Retina (tissue), 1 donor: ENCODE results near the gene IFT43.
A peak's percentile ranks its signal among the peaks of the same experiment; 100 is the strongest.
"Not testable (repeated sequence)": the region's sequence is repeated elsewhere in the genome, so short reads cannot be mapped to it uniquely, and the experiment has no call there.

Source experiments
- DNase-seq: peaks from one replicate; pipeline ENCODE4 v3.0.0-alpha.2; 2016

The IFT43 gene

DNA sequence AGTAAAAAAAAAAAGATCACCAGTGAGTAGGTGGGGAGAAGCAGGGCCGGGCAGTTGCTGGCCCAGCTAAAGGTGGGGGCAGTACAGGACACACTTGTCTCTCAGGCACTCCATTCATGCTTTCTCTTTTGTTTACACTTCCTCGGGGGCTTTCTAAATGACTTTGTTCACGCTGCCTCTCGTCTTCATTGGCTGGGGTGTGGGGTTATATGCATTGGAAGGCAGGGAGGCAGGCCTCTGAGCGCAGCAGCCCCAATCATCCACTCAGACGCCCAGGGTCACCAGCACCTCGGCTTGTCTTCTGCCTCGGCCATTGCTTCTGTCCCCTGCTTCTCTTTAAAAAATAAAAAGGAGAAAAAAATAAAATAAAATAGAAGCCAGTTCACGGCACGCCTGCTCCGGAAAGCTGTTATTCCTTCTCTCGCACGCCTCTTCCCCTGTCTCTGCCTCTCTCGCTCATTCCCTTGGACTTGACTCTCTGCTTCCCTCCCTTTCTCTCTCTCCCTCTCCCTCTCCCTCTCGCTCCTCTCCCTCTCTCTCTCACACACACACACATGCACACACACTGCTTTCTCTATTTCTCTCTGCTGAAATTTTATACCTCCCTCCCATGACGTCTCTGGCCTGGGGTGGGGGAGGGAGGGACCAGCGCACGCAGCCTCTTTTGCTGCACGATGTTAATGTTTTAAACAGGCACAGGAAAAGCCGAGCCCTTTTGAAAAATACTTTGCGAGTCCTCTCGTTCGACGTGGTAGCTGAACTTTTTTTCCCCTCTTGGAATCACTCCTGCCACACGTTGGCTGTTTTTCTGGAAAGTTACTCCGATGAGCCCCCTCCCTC is 3.9 kb upstream of the IFT43 start, which contains the start of gene TGFB3:
Gene TGFB3 (minus strand): TSS at position 570 of the 840 bp plus-strand sequence. CDS start 1,102 bp downstream, outside the sequence.
- DNase-seq: peak; percentile 81

DNA sequence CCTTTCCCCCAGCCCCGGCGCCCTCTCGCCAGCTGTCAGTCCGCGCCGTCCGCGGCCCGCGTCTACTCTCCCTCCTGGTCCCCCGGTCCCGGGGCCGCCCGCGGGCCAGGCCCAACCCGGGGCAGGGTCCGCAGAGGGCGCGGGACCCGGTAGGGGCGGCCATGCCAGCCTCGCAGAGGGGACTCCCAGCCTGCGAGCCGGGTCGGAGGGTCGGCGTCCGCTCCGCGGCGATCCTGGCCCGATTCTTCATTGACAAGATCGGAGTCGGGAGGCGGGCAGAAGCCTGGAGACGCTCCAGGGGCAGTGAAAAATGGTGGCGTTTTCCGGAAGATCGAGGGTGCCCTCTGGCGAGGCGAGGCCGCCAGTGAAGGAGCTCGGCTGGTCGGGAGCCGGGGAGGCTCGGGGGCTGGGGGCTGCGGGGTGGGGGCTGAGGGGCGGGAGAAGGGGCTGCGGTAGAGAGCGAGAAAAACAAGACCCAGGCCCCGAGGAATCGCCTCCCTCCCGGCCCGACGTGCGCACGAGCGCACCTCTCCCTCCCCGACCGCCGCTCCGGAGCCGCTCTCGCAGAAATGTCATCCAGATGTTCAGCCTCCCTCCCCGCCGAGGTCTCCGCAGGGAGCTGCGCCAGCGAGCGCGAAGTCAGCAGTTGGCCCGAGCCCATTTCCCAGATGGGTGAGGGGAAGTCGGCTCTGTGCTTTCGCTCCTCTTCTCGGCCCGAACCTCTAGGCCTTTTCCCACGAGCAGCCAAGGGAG is 3.1 kb upstream of the IFT43 start:
- DNase-seq: peak; percentile 95

DNA sequence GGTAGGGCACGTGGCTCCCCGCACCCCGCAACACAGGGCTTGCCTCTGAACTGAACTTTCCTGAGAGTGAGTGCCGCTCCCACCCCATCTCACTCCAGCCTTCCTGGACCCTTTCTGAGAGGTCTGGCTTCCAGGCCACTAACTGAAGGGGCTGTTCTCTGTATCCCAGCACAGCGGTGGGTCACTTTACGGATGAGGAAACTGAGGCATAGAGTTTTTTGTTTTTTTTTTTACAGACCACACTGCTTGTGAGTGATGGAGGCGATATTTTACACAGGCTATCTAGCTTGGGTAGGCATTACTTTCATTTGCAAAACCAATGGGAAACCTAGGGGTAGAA is 2.6 kb upstream of the IFT43 start:
- DNase-seq: no peak

DNA sequence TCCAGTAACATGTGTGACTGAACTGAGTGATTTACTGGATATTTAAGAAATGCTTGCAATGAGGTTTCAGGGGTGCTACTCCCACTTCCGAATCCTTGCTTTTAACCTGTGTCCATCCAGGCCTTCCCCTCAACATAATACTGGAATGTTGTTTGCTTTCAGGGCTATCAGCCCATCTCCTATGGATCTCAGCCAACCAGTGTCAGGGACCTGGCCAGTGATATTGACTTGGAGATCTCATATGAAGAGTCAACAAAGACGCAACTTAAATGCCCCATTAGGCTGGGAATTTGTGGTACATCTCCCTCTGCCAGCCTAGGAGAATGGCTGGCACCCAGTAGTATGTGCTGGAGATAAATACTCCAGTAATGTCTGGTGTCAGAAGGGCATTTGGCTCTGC is 889 bp upstream of the IFT43 start:
- DNase-seq: no peak

DNA sequence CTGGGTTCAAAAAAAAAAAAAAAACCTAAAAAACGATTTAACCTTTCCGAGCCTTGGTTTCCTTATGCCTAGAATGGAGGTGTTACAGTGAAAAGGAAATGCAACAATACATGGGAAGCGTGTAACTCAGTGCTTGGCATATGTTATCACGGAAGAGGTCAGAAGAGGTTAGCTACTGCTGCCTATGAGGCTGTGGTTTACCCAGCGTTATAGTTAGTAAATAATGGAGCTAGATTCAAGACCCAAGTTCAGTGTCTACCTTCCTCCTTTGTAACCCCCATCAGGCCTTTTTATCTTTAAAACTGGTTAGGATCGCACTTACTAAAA is 839 bp downstream of the IFT43 start:
- DNase-seq: no peak

DNA sequence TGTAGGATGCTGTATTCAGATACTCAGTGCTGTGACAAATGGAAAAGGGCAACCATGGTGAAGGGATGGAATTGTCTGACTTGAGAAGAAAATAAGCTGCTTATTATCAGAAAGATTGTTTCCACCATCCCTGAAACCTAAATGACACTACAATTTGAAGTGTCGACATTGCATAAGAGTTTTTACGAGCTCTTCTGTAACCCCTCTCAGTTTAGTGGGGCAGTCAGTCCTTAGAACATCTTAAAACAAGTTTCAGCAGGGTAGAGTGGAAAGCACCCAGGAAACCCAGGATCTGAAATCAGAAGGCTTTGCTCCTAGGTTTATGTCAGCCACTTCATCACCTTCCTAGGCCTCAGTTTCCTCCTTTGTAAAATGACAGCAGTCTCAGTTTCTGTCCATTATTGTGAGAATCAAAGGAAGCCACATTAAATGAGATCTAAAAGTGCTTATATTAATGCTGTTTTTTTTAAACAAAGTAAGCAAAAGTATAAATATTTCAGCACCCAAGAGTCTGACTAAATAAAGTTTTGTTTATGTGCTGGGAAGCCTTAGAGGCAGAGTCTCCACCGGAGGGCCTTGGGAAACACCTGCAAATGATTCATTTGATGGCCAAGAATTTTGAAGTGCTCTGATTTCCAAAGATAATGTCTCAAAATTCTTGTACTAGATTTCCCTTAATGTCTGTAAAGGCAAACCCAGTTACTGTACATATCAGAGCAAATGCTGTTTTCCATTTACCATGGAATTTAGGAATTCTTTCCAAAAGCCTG is 1.8 kb downstream of the IFT43 start:
- DNase-seq: no peak

DNA sequence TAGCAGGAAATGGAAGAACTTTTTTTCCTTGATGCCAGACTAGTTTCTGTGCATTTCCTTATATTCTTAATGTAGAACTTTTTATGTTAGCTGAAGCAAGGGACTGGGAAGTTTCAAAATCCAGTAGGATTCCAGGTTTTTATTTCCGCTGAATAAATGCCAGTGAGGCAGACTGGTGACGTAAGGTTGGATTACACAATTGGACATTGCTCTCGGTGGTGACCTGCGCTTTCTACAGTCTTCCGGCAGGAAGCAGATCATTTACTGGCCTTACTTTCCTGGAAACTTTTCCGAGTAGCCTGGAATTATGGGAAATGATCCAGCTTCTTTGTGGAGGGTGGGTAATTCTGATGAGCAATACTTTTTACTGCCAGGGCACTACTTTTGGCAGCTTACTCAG is 3.6 kb downstream of the IFT43 start:
- no peak for DNase-seq

DNA sequence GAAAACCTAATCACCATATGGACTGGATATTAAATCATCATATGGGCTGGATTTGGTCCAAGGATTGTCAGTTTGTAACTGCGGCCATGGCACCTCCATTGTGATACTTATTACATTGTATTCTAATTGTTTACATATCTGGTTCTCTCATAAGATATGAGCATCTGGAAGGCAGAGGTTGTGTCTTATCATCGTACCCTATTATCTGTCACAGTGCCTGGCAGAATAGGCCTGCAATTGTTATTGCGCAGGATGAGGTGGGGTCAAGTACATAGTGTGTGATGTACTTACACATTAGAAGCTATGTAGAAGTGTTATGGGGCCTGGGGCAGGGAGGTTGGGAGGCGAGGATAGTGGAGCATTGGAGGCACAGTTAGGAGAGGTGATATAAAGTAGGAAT is 4.7 kb downstream of the IFT43 start:
- DNase-seq: no peak

DNA sequence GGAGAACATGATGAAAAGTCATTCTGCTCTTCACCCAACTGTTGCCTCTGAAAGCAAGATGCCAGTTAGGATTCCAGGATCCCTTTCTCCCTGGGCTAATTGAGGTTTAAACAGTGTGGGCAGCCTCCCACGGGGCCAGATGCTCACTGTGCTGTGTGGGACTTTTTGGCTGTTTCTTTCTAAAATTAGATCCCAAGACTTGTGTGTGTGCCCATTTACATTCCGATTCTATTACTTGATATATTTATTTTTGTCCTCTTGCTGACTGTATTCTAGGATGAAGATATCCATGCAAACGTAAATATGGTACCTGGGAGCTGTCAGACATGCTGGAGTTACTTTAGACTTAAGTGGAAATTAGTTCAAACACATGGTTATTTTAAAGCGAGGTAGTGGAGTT is 6.2 kb downstream of the IFT43 start:
- no peak for DNase-seq

DNA sequence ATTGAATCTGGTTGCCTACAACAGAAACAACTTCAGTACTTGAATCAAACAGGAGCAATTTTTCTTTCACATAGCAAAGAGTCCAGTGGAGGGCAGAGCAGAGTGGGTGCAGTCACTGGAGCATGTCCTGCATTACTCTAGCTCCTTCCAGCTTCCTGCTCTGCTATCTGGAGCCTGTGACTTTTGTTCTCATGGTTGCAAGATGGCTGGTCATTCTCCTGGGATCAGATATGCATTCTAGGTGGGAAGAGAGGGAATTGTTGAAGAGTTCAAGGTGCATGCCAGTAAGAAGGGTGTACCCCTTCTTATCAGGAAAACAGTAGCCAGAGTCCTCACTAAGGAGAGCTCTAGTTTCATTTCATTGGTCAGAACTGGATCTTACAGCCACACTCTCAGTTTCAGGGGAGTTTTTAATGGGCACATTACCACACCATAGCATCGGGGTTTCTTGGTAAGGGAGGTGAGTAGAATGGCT is 8.0 kb downstream of the IFT43 start:
- DNase-seq: no peak

DNA sequence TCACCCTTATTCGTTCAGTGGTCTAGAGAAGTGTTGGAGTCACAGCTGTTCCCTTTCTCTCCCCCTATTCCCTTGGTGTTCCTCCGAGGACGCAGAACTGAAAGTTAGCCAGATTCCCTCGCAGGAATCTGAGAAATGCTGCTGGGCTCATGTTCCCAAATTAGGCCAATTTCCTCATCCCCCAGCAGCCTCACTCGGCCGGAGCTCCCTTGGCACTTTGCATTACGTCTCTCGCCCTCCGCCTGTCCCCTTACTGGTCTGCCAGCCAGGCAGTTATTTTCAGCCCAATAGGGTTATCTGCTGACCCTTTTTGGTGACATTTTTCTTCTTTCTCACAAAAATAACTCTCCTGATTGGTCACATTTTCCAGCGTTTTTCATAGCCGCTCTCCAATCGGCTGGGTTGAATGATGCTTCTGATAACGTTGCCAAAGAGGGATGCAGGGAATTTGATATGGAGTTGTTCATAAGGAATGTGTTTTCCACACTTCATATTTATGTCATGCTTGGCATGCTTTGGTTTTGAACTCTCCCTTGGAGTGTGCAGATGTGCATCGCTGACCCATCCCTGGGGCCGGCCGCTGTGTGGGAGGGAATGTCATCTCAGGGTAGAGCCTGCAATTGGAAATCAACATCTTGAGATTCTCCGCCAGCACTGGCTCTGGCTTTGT is 9.9 kb downstream of the IFT43 start:
- DNase-seq: no peak

DNA sequence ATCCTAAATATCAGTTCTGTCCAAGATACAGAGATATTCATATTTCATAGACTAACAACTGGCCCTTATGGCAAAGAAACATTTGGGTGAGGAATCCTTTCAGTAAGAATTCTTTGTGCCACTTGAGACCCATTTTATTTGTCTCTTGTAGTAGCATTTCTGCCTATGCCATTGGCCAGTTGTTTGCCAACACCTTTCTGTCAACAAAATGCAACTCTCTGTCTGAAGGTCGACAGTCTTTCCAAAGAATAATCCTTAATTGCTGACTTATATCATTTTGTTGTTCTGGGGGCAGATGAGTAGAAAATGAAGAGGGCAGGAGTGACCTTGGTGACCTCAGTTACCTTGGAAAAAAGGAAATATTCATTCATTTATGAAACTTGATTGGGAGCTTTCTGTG is 10.9 kb downstream of the IFT43 start:
- DNase-seq: no peak

DNA sequence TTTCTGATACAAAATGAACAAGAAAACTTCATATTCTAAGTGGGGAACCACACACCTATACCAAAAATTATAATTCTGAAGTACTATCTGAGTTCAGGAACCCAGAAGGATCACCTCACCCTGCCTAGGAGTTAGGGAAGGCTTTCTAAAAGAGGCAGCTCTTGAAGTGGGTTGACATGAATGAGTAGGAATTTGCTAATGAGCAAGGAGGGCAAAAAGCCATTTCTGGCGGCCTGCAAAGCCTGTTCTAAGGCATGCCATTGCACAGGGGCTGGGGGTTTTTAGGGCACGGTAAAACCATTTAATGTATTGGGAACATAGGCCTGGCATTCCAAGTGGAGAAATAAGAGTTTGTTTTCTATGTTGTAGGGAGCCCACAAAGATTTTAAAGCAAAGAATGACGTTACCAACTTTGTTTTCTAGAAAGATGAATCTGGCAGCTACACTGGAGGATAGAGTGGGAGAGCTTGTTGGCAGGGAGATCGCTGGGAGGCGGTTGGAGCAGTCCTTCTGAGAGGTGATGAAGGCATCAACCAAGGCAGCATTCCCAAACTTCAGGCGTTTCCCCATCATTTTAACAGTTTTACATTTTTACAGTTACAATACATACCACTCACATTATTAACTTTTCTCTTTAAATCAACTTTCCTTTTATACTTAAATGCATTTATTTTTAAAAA is 14.1 kb downstream of the IFT43 start:
- no peak for DNase-seq

DNA sequence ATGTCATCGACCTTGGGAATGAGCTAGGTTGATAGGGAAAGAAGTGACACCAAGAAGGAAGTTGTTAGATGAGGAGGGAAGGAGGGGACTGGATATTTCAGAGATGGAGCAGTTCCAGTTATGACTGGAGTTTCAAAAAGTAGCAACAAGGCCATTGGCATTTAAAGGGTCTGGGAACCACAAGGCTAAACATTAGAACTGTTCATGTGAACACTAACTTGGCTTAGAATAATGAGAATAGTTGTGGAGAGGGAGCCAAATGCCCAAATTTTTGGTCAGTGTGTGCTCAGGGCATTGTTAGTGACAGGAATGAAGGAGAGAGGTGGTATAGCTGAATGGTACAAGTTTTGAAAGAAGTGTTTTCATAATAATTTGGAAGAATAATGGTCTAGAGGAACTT is 16.8 kb downstream of the IFT43 start:
- no peak for DNase-seq

DNA sequence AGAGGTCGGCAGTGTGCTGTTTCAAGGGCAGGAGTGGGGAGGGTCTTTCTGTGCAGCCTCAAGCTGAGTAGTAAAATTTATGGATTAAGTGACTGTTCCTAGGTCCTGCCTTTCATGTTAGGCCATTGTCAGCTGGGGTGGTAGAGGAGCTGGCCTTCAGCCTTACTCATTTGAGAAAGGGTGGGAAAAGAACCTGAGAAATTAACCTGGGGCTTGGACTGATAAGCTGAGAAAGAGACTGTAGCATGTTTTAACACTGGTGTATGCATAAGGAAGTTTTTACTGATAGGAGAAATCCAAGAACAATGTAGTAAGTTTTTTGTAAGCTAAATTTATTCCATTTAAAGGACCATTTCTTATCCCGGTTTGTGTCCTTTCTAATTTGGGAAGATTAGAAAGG is 20.7 kb downstream of the IFT43 start:
- no peak for DNase-seq

DNA sequence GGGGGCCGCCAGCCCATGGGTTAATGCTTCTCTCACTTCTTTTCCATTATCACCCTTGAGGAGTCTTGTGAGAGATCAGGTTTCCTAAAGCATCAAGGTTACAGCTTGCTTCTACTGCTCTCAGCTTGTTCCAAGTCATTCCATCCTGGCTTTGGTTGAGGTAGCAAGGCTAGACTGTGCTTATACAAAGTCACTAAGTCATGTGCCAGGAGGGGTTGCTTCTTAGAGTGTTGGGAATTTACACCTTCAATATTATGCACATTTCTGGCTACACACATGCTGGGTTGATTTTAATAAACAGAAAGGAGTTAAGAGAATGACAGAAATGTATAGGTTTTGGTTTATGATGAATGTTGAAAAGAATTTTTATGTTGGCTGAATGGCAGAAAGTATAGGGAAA is 21.8 kb downstream of the IFT43 start:
- DNase-seq: no peak

DNA sequence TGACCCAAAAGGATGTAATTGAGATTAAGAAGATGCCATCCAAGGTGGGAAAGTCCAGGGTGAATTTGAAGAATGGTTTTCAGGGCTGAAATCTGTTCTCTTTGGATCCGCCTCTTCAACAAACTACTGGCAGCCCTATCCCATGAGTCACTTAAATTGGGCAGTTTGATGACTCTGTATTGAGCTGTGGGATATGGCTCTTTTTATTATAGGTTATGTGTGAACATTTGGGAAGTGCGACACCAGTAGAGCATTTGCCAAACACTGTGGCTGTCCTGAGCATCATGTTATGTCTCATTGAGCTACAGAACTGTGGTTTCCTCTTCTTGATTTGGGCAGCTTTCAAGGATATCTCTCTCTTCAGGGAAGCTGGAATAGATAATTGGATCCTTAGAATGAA is 22.3 kb downstream of the IFT43 start:
- DNase-seq: no peak

DNA sequence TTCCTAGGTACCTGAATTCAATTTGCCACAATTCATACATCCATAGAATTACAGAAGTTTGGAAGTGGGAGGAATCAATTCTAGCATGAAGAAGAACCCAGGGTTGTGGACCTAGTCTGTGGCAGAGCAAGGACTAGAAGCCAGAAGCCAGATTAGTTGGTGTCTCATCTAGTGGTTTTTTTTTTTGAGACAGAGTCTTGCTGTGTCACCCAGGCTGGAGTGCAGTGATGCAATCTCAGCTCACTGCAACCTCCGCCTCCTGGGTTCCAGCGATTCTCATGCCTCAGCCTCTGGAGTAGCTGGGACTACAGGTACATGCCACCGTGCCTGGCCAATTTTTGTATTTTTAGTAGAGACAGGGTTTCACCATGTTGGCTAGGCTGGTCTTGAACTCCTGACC is 24.1 kb downstream of the IFT43 start:
- not testable (repeated sequence) for DNase-seq

DNA sequence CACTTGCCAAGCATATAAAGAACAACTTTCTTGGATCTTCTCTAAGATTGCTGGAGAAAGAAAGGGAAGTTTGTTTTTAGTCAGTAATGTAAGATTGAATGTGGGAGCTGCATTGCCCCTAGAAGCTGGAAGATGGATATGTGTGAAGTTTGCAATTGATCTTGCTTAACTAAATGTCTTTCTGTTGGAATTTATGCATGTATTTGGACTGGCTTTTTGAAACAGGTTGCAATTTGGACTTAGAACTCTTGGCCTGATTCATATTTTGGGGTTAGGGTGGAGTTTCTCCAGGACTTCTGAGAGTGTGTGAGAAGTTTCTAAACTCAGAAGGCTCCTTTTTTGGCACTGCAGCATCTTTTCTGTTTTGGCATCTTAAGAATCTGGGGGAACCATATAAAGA is 26.4 kb downstream of the IFT43 start:
- DNase-seq: no peak

DNA sequence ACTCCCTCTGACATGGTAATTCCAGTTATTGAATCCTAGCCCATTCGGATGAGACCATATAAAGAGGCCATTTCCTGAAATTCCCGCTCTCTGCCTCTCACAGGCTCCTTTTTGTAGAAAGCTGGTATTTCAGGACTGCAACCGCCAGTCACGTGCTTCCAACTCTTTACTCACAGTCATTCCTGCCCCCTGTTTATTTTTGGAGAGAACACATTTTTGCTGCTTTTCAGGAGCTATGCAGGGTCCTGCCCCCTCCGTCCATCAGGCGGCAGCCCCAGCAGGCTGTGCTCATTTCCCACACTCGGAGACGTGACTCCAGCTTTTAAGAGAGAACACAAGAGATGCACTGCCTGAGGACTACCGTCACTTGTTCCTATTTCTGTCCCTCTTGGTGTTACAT is 26.8 kb downstream of the IFT43 start:
- DNase-seq: no peak

DNA sequence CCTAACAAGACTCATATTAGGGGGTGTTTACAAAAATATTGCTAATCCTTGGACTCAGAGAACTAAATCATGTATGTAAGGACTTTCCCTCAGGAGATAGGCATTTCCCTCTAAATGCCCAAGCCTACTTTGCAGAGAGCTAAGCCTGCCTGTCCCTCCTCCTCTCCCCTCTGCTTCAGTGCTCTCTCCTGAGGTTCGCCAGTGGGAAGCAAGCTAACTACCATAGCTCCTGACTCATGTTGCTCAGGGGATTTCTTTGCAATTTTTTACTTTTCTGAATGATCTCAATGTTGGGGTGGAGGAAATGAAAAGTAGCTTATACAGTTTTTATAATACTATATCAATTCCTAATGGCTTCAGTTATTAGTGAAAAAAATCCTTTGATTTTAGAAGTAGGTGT is 29.6 kb downstream of the IFT43 start:
- no peak for DNase-seq

DNA sequence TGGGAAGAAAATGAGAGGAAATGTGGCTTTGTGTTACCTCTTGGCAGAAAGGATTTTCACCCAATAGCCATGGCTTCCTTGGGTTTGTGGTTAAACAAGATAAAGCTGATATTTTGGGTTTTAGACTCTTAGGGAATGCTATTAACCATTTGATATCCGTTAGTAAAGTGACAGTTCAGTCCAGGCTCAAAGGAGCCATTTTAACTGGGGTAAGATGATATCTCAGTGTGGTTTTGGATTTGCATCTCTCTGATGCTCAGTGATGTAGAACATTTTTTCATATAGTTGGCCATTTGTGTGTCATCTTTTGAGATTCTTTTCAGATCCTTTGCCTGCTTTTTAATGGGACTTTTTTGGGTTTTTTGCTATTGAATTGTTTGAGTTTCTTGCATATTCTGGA is 30.1 kb downstream of the IFT43 start:
- DNase-seq: no peak

DNA sequence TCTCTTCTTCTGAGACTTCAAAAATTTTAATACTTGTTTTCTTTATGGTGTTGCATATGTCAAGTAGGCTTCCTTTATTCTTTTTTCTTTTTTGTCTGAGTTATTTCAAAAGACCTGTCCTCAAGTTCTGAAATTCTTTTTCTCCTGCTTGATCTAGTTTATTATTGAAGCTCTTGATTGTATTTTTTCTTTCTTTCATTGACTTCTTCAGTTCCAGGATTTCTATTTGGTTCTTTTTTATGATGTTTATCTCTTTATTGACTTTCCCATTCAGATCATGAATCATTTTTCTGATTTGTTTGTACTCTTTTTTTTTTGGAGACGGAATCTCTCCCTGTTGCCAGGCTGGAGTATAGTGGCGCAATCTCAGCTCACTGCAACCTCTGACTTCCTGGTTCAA is 34.1 kb downstream of the IFT43 start:
- no peak for DNase-seq
